ENCODE data around the gene ANP32B.
A peak's percentile ranks its signal among the peaks of the same experiment; 100 is the strongest.
"Not testable (repeated sequence)": the region's sequence is repeated elsewhere in the genome, so short reads cannot be mapped to it uniquely, and the experiment has no call there.

ANP32B gene

GRCh38 chr9:97982683-97983588, at the start of gene ANP32B:
Gene ANP32B, plus strand, starts transcription at chr9:97983341. Its CDS starts 215 bp downstream, at chr9:97983556.
- peak; percentile 89 for DNase-seq

- DNase-seq, result no peak
Measured at GRCh38 chr9:97934321-97935115, 48.6 kb upstream of the ANP32B start.

DNA sequence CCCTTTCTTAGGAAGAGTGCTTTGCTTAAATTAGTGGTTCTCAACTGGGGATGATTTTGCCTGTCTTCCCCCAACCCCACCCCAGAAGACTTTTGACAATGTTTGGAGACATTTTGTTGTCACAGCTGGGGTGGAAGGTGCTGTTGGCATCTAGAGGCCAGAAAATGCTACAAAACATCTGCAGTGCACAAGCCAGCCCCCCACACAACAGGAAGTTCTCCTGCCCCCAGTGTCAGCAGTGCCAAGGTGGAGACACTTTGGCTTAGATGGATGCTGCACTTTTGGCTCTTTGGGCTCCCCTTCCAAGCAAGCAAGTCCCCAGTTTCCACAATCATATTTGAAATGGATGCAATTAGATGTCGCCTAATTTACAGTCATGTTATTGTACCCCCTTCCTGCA, 47.9 kb upstream of the ANP32B start:
- DNase-seq, result no peak

DNA sequence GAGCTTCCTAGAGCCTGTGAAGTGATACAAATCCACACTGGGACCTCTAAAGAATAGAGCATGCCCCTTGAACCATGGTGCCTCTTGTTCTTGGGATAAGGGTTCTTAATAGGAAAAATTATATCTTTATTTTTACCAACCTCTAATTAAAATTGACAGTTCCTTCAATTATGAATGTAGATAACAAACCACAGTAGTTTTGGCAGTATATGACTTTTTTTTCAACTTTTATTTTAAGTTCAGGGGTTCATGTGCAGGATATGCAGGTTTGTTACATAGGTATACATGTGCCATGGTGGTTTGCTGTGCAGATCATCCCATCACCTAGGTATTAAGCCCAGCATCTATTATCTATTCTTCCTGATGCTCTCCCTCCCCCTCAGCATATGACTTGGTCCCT, 46.1 kb upstream of the ANP32B start:
- DNase-seq, result no peak

DNA sequence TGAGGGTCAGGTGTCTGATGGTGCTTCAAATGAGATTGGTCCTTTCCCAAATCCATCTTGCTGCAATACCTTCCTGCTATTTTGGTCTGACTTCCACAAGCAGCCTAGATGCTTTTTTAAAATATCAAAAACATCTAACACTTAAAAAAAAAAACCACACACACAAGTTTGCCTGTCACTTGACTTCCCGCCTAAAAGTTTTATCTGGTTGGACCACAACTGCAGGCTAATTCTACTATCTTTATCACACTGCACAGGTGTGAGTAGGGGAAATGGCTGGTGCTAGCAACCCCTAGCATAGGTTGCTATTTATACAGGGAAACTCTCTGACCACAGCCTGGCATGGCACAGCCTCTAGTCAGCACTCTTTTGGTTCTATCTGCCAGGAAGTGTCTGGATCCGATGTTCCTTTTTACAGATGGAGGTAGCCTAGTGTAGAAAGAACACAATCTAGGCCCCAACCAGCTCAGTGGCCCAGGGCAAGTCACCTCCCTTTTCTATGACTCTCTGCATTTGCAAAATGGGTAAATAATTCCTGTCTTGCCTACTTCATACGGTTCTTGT, 45.0 kb upstream of the ANP32B start, which contains the start of gene HEMGN:
TSS of gene HEMGN (minus strand) at position 92 of the 564 bp plus-strand sequence. CDS start at position 56, 36 bp downstream.
- peak; percentile 76 for DNase-seq

- DNase-seq, result no peak
Measured at GRCh38 chr9:97940233-97940632, 42.9 kb upstream of the ANP32B start.

GRCh38 chr9:97940741-97941140, 42.4 kb upstream of the ANP32B start:
- no peak for DNase-seq

DNA sequence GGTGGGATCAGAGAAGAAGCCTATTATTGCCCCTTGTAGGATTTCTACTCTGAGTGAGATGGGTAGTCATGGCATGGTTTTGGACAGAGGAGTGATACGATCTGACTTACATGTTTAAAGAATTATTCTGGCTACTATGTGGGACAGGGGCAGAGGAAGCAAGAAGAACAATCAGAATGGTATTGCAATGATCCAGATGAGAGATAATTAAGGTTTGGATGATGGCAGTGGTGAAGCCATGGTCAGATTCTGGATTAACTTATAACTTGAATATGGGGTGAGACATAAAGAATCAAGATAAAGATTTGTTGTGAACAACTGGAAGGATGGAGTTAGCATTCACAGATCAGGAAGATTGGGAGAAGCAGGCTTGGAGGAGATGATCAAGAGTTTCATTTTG, 41.8 kb upstream of the ANP32B start:
- DNase-seq, result no peak

GRCh38 chr9:97943308-97943855, 39.8 kb upstream of the ANP32B start:
- DNase-seq, result no peak

GRCh38 chr9:97944612-97945011, 38.5 kb upstream of the ANP32B start:
- DNase-seq, result no peak

GRCh38 chr9:97945470-97945869, 37.7 kb upstream of the ANP32B start:
- not testable (repeated sequence) for DNase-seq

DNA sequence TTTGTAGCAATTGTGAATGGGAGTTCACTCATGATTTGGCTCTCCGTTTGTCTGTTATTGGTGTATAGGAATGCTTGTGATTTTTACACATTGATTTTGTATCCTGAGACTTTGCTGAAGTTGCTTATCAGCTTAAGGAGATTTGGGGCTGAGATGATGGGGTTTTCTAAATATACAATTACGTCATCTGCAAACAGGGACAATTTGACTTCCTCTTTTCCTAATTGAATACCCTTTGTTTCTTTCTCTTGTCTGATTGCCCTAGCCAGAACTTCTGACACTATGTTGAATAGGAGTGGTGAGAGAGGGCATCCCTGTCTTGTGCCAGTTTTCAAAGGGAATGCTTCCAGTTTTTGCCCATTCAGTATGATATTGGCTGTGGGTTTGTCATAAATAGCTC, 36.0 kb upstream of the ANP32B start:
- DNase-seq, result not testable (repeated sequence)

- DNase-seq, result not testable (repeated sequence)
Measured at GRCh38 chr9:97950873-97951272, 32.3 kb upstream of the ANP32B start.

GRCh38 chr9:97954550-97954989, 28.6 kb upstream of the ANP32B start:
- DNase-seq, result peak; percentile 45

DNA sequence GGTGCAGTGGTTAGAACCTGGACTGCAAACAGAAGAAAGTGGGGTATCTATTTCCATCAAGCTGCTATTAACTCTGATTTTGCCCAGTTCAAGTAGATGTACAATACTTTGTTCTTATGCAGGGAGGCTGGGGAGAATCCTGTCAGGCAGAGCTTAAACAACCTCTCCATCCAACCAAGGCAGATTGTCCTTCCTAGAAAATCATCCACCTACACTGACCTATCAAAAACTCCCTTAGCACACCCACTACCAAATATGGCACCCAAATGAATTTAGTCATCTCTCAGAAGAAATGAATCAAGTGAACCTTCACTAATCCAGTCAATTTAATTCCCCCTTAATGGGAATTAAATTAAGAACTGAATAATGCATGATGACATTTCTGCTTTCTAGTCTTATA, 26.8 kb upstream of the ANP32B start:
- no peak for DNase-seq

DNA sequence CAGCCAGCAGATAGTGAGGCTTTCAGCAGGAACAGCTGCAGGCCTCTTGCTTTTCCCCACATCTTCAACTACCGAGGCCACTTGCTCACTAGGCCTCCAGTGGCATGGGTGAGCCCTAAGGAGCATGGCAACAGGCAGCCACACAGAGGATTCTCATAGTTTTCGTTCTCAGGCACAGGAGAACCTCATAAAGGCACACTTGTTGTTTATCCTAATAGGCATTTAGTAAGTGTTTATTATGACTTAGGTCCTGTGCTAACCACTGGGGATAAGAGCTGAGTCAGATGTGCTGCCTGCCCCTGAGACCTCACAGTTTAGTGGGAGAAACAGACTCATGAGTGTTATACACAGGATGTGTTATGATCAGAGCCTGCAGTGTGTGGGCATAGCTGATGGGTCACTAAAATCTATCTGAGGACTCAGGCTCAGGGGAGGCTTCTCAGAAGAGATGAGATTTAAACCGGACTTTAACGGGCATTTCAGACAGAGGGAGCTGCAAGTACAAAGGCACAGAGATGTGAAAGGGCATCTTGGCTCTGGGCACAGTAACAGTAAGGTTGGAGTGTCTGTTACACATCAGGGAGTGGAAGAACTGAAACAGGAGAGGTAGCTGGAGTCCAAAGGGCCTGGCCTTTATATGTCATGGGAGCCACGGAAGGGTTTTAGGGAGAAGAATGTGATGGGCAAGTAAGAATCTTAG, 24.2 kb upstream of the ANP32B start:
- no peak for DNase-seq

- DNase-seq, result no peak
Measured at GRCh38 chr9:97959585-97959984, 23.6 kb upstream of the ANP32B start.

- DNase-seq, result not testable (repeated sequence)
Measured at GRCh38 chr9:97960678-97961328, 22.3 kb upstream of the ANP32B start.

DNA sequence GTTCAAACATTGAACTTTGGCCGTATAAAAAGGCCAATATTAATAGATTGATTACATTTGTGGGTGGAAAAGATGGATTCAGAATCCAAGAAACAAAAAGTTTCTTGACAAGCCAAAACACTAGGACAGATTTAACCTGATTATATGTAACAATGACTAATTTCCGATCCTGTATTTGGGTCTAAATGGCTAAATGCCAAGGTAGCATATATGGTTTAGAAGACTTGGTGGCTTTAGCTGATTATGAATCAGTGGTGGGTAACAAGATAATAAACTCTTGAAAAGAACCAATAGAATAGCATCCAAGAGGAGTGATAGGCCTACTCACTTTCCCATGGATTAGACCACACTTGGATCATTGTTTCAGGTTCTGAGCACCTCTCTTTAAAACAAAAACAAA, 21.8 kb upstream of the ANP32B start:
- no peak for DNase-seq

DNA sequence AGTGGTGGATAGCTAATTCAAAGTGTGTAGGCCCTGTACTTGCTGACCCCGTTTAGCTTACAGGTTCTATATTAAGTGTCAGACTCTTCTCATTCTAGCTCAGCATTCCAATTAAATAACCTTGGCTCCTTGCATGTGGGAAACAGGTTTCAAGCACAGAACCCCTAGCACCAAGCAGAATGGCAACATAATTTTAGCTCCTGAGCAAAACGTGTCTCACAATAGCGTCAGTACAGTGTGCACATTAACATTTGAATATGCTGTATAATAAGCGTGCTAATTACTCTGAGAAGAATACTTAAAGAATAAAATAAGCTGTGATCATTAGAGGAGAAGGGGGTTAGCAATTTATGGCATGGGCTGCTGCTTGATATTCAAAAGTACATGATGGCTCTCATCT, 21.0 kb upstream of the ANP32B start:
- no peak for DNase-seq

DNA sequence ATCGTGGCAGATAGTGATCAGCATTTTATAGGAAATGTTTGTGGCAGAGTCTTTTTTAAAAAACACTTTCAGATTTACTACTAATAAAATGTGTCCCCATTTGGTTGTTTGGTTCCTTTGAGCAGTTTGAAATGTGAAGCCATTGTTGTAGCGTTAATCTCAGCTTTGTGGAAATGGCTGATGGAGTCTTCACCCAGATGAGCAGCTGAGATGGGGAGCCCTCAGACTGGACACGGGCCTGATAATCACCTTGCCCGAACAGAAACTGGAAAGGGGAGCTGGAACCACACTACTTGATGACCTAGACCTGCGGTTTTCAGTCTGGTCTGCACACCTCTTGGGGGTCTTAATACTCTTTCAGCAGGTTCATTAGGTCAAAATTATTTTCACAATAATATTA, 20.6 kb upstream of the ANP32B start:
- DNase-seq, result no peak

- DNase-seq, result no peak
Measured at GRCh38 chr9:97963232-97963631, 19.9 kb upstream of the ANP32B start.

All from KG1 (cell line).